Ishikawa (cell line): ENCODE results near the gene BMPR1B.

Experiments
- CEBPB ChIP-seq: IDR thresholded peaks from 2 replicates; pipeline ENCODE4 v1.6.1; 2012
- CREB1 ChIP-seq: IDR thresholded peaks from 2 replicates; pipeline ENCODE4 v1.6.1; 2012; ENCODE audit warnings: low read depth
- EGR1 ChIP-seq: IDR thresholded peaks from 2 replicates; pipeline ENCODE4 v1.6.1; 2012
- EP300 ChIP-seq: IDR thresholded peaks from 2 replicates; pipeline ENCODE4 v1.6.1; 2012; ENCODE audit warnings: borderline replicate concordance
- FOXM1 ChIP-seq: IDR thresholded peaks from 2 replicates; pipeline ENCODE4 v1.6.1; 2012; ENCODE audit warnings: low read depth, borderline replicate concordance
- NFIC ChIP-seq: IDR thresholded peaks from 2 replicates; pipeline ENCODE4 v1.6.1; 2012
- RAD21 ChIP-seq: IDR thresholded peaks from 2 replicates; pipeline ENCODE4 v1.6.1; 2012; ENCODE audit warnings: low read depth
- REST ChIP-seq: IDR thresholded peaks from 2 replicates; pipeline ENCODE4 v1.6.1; 2012; ENCODE audit warnings: low read depth, mild to moderate bottlenecking
- TAF1 ChIP-seq: IDR thresholded peaks from 2 replicates; pipeline ENCODE4 v1.6.1; 2012; ENCODE audit warnings: low read depth, mild to moderate bottlenecking
- TCF12 ChIP-seq: IDR thresholded peaks from 2 replicates; pipeline ENCODE4 v1.6.1; 2012; ENCODE audit warnings: low read depth
- TEAD4 ChIP-seq: IDR thresholded peaks from 2 replicates; pipeline ENCODE4 v1.6.1; 2012
- YY1 ChIP-seq: IDR thresholded peaks from 2 replicates; pipeline ENCODE4 v1.6.1; 2012; ENCODE audit warnings: low read depth
- ZBTB7A ChIP-seq: IDR thresholded peaks from 2 replicates; pipeline ENCODE4 v1.6.1; 2012; ENCODE audit warnings: low read depth
- TF ChIP-seq, protein P1 (sequence below): IDR thresholded peaks from 2 replicates; pipeline ENCODE4 v1.6.1; 2012
- TF ChIP-seq, protein P2 (sequence below): IDR thresholded peaks from 2 replicates; pipeline ENCODE4 v1.6.1; 2012

BMPR1B gene

GRCh38 chr4:94757192-94758140, at the start of gene BMPR1B:
TSS of gene BMPR1B (plus strand) at chr4:94757955. CDS start at chr4:95104425, 346,470 bp downstream.
- TF ChIP-seq YY1 (no peak), CREB1 (no peak), REST (no peak), EGR1 (no peak), TAF1 (no peak), EP300 (no peak), CEBPB (no peak), ZBTB7A (no peak), TEAD4 (no peak), RAD21 (no peak), NFIC (no peak), FOXM1 (no peak), TCF12 (no peak; the same call in 1 of the 2 replicates)
- TF ChIP-seq, protein P1, sequence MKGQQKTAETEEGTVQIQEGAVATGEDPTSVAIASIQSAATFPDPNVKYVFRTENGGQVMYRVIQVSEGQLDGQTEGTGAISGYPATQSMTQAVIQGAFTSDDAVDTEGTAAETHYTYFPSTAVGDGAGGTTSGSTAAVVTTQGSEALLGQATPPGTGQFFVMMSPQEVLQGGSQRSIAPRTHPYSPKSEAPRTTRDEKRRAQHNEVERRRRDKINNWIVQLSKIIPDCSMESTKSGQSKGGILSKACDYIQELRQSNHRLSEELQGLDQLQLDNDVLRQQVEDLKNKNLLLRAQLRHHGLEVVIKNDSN, result no peak
- TF ChIP-seq, protein P2, sequence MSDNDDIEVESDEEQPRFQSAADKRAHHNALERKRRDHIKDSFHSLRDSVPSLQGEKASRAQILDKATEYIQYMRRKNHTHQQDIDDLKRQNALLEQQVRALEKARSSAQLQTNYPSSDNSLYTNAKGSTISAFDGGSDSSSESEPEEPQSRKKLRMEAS, result no peak; the same call in 1 of the 2 replicates

GRCh38 chr4:94711635-94712034, 46.1 kb upstream of the BMPR1B start:
- no peak for TF ChIP-seq CEBPB
- no peak for TF ChIP-seq RAD21
- TF ChIP-seq, protein P1, result no peak
- TF ChIP-seq, protein P2, result no peak
- no peak for TF ChIP-seq TAF1
- TF ChIP-seq FOXM1, result no peak
- no peak for TF ChIP-seq TCF12
- no peak for TF ChIP-seq REST
- no peak for TF ChIP-seq CREB1
- TF ChIP-seq TEAD4, result no peak
- TF ChIP-seq ZBTB7A, result no peak
- TF ChIP-seq EGR1, result no peak
- no peak for TF ChIP-seq NFIC

DNA sequence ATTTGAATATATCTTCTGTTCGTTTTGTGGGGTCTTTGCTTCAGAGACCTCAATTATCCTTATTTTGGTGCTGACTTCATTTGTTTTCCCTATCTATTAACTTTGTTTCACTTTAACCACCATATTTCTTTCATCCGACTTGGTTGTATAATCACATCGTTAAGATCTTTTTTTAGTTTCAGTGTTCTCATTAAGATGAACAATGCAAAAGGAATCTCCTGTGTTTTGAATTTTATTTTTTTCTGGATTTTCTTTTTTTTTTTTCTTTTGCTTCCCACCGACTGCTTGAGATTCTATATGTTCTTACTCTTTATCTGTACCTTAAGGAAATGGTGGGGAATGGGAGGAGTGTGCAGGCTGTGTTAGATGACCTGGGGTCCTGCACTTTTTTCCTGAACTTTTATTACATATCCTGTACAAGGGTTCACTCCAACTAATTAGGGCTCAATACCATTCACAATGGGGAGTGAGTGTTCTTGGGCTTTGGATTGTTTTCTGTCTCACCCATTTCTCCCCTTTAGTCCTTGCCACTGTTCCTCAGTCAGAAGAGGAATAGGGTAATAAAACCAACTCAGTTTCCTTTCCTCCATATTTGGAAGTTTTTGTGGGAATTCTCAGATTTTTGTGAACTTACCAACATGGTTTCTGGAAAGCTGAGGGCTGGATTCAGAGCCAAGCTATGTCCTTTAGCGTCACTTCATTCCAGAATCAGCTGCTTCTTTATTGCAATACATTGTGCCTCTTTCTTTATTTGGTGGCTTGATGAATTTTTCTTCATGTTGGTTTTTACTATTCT, 43.2 kb upstream of the BMPR1B start:
- TF ChIP-seq CREB1 (no peak), TEAD4 (no peak), YY1 (no peak), ZBTB7A (no peak), TCF12 (no peak), NFIC (no peak), EGR1 (no peak), FOXM1 (no peak), RAD21 (no peak), REST (no peak), TAF1 (no peak), CEBPB (no peak), EP300 (no peak)
- TF ChIP-seq, protein P2, result no peak
- TF ChIP-seq, protein P1, result no peak
